Pancreas (tissue), 10 donors: Measurements from ENCODE around the gene RSPH9. TPM values are rescaled to one million over a fixed set of nuclear protein-coding genes. Genes with fewer than 3 reads are reported as not detected.
A peak's percentile ranks its signal among the peaks of the same experiment; 100 is the strongest.

Experiments used
- ATAC-seq, 4 donors: fragments of 200-7000 bp; cut with Tn5 transposase; one replicate each; pipeline versions ENCODE4 v1.8.0 to v1.9.1; 2020; ENCODE audit warnings: mild to moderate bottlenecking in 4 of 4, moderate library complexity in 4 of 4
- DNase-seq, 6 donors: peaks; one replicate each; pipeline ENCODE4 v3.0.0-alpha.2; 2020
- FAIRE-seq: peaks from 2 replicates; lab custom pipeline; 2012; peaks lifted over from hg19 to GRCh38; lab: Jason Lieb, UNC
- H3K27ac ChIP-seq, 4 donors: fragments of 200-600 bp; sonication (generic); 1 replicate in 3 of 4; 2 replicates in 1 of 4; pipeline versions ENCODE4 v1.5.0 to v1.8.0; 2020
- H3K27me3 ChIP-seq, 4 donors: fragments of 200-600 bp; one replicate each; pipeline ENCODE4 v1.8.0; 2021
- H3K36me3 ChIP-seq, 3 donors: fragments of 200-600 bp; sonication (generic) in 1 of 3; one replicate each; pipeline versions ENCODE4 v1.5.0 to v1.8.0; 2020 to 2021
- H3K4me1 ChIP-seq, 3 donors: fragments of 200-600 bp; one replicate each; pipeline ENCODE4 v1.8.0; 2021
- H3K4me3 ChIP-seq, 4 donors: fragments of 200-600 bp; sonication (generic) in 2 of 4; one replicate each; pipeline versions ENCODE4 v1.5.0 to v1.8.0; 2020 to 2021
- H3K9me3 ChIP-seq, 4 donors: fragments of 200-600 bp; one replicate each; pipeline ENCODE4 v1.8.0; 2021
- WGBS, 2 donors: extraction: QIAGEN DNeasy Blood & Tissue Kit; methylation state at CpG; one replicate each; pipeline ENCODE4 v1.1.7; 2013; 5-methylcytosine and 5-hydroxymethylcytosine counted together
- intact Hi-C, 3 donors: fragments of 100-400 bp; cut with DNase I; formaldehyde crosslinking; loops; one replicate each; pipeline versions ENCODE4 v1.11.1 to v1.14.2; 2022
- polyA plus RNA-seq, 2 donors: library from polyadenylated mRNA; stranded (reverse); fragments of 200-250 nt; gene quantifications; one replicate each; pipeline ENCODE4 v1.2.3, GENCODE V29; 2013
- total RNA-seq, 6 donors: library from RNA; stranded (reverse); fragmentation: NEBNext Ultra II Directional in 4 of 6; extraction: Animal tissue kit (Norgen Biotek cat#: 25700) in 4 of 6; gene quantifications; one replicate each; pipeline versions ENCODE4 v1.2.1 to v1.2.4, GENCODE V29; 2021 to 2023
- TF ChIP-seq, protein P1 (sequence below), 4 donors: fragments of 200-600 bp; sonication (generic) in 3 of 4; IDR thresholded peaks; one replicate each; pipeline versions ENCODE4 v1.5.0 to v1.8.0; 2021; ENCODE audit warnings: antibody characterized with exemption in 4 of 4
- donor health status: healthy with polysubstance abuse.
- donor health status: DM: no; HTN: no; CAD: no; lungs with moderate emphysema.
- donor health status: DM: no; HTN: no; CAD: no.
- donor health status: control.
- donor health status: control.
- donor health status: Bipolar disorder and iron deficiency.
- donor health status: DM: yes; HTN: yes; CAD: no.
- donor health status: DM: no; HTN: no; CAD: no.
- donor health status: DM: no; HTN: no; CAD: no.
- donor health status: DM: yes; HTN: yes; CAD: no.

RSPH9 gene, protein sequence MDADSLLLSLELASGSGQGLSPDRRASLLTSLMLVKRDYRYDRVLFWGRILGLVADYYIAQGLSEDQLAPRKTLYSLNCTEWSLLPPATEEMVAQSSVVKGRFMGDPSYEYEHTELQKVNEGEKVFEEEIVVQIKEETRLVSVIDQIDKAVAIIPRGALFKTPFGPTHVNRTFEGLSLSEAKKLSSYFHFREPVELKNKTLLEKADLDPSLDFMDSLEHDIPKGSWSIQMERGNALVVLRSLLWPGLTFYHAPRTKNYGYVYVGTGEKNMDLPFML
- total RNA-seq (under 1 TPM in 3 of 6 donors, not detected in 3; 0.06 to 0.16 (median 0.12) TPM), polyA plus RNA-seq (1 to 10 TPM in 1 of 2 donors, under 1 TPM in 1; 0.08 to 1.1 TPM)

DNA sequence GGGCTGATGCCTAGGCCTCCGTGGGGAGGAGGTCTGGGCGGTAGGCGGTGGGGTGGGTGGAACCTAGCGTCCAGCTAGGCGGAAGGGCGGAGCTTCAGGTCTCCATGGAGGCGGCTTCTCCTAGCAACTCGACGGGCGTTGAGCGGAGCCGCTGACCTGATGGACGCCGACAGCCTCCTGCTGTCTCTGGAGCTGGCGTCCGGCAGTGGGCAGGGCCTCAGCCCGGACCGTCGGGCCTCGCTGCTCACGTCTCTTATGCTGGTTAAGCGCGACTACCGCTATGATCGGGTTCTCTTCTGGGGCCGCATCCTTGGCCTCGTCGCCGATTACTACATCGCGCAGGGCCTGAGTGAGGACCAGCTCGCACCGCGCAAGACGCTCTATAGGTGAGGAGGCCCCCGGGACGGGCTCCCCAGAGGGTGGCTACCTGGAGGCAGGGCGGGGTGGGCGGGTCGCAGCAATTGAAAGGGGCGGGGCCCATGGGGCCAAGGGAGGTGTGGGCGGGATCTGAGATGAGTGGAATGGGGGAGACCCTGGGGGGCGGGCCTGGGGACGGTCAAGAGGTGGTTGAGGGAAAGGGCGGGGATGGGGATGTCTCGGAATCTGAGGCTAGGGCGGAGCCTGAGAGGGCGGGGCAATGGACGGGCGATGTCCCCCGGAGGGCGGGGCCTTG, at the start of gene RSPH9:
Gene RSPH9 (plus strand): TSS at position 97 of the 673 bp plus-strand sequence. CDS start 63 bp downstream, at position 160.
- H3K27me3 ChIP-seq, result no peaks in the 10 kb centered on the region
- FAIRE-seq (no peak), DNase-seq (peak in 5 of 6 donors; percentile 48 to 75 (median 63)), ATAC-seq (peak; percentile 74 to 88 (median 86))
- 12% methylated on average over 52 of the region's 52 CpGs for WGBS, 2 donors
- peaks cover 0 to 4% (median 0%) of the 10 kb centered on the region in 3 donors for H3K4me1 ChIP-seq
- H3K27ac ChIP-seq, result no peak within 1 kb of the TSS
- H3K4me3 ChIP-seq, result peak within 1 kb of the TSS in 3 of 4 donors; percentile 22 to 41 (median 26)
- H3K36me3 ChIP-seq, result peaks cover 0 to 17% (median 16%) of the 10 kb centered on the region in 3 donors
- intact Hi-C loops, result no loop called here
- no peaks in the 10 kb centered on the region for H3K9me3 ChIP-seq
- TF ChIP-seq, protein P1, sequence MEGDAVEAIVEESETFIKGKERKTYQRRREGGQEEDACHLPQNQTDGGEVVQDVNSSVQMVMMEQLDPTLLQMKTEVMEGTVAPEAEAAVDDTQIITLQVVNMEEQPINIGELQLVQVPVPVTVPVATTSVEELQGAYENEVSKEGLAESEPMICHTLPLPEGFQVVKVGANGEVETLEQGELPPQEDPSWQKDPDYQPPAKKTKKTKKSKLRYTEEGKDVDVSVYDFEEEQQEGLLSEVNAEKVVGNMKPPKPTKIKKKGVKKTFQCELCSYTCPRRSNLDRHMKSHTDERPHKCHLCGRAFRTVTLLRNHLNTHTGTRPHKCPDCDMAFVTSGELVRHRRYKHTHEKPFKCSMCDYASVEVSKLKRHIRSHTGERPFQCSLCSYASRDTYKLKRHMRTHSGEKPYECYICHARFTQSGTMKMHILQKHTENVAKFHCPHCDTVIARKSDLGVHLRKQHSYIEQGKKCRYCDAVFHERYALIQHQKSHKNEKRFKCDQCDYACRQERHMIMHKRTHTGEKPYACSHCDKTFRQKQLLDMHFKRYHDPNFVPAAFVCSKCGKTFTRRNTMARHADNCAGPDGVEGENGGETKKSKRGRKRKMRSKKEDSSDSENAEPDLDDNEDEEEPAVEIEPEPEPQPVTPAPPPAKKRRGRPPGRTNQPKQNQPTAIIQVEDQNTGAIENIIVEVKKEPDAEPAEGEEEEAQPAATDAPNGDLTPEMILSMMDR (IDR thresholded peaks at IDR 0.05), result no peak

DNA sequence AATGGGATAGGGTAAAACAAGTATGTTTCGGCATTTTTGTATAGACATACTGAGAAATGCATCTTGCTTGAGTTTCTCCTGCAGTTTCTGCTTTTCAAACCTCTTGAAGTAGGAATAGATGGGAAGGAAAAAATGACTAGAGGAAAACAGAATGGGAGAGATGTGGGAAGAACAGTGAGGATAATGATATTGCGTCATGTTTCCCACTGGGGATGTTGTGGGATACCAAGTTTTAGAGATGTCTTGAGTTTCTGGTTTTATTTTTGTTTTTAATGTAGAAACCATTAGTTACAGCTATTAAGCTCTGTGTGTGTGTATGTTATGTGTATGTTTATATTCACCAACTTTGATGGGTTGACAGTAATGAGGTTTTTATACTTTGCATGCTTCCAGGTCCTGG, 44.2 kb upstream of the RSPH9 start:
- Histone ChIP-seq H3K9me3 (no peaks in the 10 kb centered on the region), H3K27me3 (no peaks in the 10 kb centered on the region), H3K4me1 (no peaks in the 10 kb centered on the region), H3K36me3 (peaks cover 0 to 11% (median 9%) of the 10 kb centered on the region in 3 donors), H3K4me3 (no peak overlapping the region), H3K27ac (no peak overlapping the region)
- FAIRE-seq (no peak), ATAC-seq (no peak), DNase-seq (no peak)
- TF ChIP-seq, protein P1 (IDR thresholded peaks at IDR 0.05), result no peak
- 97 to 99% methylated on average over 2 of the region's 2 CpGs for WGBS, 2 donors
- intact Hi-C loops, result no loop called here

DNA sequence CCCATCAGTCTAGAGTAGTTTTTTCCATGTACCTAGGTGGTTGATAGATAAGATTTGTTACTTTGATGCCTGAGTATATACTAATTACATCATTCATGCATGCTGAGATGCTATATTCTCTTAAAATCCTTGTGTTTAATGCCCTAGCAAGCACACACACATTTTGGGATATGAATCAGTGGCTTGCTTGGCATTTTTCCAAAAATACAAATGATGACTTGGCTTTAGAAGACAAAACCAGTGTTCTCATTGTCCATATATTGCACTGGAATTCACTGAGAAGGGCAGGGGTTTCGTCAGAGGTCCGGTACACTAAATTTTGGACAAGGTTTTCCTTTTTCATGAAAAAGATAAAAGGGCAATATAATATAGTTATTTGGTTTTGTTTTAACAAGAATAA, 40.7 kb upstream of the RSPH9 start:
- Histone ChIP-seq H3K27ac (no peak overlapping the region), H3K4me3 (no peak overlapping the region), H3K9me3 (no peaks in the 10 kb centered on the region), H3K27me3 (no peaks in the 10 kb centered on the region), H3K4me1 (no peaks in the 10 kb centered on the region), H3K36me3 (peaks cover 0 to 23% (median 15%) of the 10 kb centered on the region in 3 donors)
- WGBS, 2 donors, result 96% methylated on average over 2 of the region's 2 CpGs
- no peak for DNase-seq
- intact Hi-C loops, result no loop called here
- TF ChIP-seq, protein P1 (IDR thresholded peaks at IDR 0.05), result no peak
- ATAC-seq, result no peak
- FAIRE-seq, result no peak

DNA sequence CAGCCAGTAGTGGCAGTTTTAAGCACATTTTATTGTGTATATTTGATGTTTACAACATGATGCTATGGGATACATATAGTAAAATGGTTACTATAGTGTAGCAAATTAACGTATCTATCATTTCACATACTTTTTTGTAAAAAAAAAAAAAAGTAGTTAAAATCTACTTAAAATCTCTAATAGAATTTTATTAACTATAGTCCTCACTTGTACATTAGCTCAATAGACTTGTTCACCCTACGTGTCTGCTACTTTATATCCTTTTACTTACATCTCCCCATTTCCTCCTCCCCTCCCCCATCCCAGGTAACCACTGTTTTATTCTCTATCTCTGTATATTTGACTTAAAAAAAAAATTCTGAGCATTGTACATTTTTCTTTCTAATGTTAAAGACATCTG, 38.8 kb upstream of the RSPH9 start:
- ATAC-seq (no peak), DNase-seq (no peak), FAIRE-seq (no peak)
- no peak overlapping the region for H3K4me3 ChIP-seq
- H3K36me3 ChIP-seq, result peaks cover 0 to 32% (median 15%) of the 10 kb centered on the region in 3 donors
- no peaks in the 10 kb centered on the region for H3K4me1 ChIP-seq
- WGBS, 2 donors, result 91 to 94% methylated on average over 2 of the region's 2 CpGs
- no peaks in the 10 kb centered on the region for H3K27me3 ChIP-seq
- intact Hi-C loops, result no loop called here
- no peaks in the 10 kb centered on the region for H3K9me3 ChIP-seq
- H3K27ac ChIP-seq, result no peak overlapping the region
- TF ChIP-seq, protein P1 (IDR thresholded peaks at IDR 0.05), result no peak
